ENCODE data around the gene PAK1.

- TF ChIP-seq, protein P1, sequence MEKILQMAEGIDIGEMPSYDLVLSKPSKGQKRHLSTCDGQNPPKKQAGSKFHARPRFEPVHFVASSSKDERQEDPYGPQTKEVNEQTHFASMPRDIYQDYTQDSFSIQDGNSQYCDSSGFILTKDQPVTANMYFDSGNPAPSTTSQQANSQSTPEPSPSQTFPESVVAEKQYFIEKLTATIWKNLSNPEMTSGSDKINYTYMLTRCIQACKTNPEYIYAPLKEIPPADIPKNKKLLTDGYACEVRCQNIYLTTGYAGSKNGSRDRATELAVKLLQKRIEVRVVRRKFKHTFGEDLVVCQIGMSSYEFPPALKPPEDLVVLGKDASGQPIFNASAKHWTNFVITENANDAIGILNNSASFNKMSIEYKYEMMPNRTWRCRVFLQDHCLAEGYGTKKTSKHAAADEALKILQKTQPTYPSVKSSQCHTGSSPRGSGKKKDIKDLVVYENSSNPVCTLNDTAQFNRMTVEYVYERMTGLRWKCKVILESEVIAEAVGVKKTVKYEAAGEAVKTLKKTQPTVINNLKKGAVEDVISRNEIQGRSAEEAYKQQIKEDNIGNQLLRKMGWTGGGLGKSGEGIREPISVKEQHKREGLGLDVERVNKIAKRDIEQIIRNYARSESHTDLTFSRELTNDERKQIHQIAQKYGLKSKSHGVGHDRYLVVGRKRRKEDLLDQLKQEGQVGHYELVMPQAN (conservative IDR thresholded peaks at IDR 0.05) = no peak
- TF ChIP-seq NFXL1 (IDR thresholded peaks at IDR 0.05; ENCODE audit: borderline replicate concordance) = no peak
- TF ChIP-seq, protein P2, sequence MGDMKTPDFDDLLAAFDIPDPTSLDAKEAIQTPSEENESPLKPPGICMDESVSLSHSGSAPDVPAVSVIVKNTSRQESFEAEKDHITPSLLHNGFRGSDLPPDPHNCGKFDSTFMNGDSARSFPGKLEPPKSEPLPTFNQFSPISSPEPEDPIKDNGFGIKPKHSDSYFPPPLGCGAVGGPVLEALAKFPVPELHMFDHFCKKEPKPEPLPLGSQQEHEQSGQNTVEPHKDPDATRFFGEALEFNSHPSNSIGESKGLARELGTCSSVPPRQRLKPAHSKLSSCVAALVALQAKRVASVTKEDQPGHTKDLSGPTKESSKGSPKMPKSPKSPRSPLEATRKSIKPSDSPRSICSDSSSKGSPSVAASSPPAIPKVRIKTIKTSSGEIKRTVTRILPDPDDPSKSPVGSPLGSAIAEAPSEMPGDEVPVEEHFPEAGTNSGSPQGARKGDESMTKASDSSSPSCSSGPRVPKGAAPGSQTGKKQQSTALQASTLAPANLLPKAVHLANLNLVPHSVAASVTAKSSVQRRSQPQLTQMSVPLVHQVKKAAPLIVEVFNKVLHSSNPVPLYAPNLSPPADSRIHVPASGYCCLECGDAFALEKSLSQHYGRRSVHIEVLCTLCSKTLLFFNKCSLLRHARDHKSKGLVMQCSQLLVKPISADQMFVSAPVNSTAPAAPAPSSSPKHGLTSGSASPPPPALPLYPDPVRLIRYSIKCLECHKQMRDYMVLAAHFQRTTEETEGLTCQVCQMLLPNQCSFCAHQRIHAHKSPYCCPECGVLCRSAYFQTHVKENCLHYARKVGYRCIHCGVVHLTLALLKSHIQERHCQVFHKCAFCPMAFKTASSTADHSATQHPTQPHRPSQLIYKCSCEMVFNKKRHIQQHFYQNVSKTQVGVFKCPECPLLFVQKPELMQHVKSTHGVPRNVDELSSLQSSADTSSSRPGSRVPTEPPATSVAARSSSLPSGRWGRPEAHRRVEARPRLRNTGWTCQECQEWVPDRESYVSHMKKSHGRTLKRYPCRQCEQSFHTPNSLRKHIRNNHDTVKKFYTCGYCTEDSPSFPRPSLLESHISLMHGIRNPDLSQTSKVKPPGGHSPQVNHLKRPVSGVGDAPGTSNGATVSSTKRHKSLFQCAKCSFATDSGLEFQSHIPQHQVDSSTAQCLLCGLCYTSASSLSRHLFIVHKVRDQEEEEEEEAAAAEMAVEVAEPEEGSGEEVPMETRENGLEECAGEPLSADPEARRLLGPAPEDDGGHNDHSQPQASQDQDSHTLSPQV (IDR thresholded peaks at IDR 0.05) = no peak
Measured at GRCh38 chr11:77412814-77413213, 61.1 kb downstream of the PAK1 start.

All from GM12878 (cell line).